HG03571 (cell line): ENCODE measurements around the gene ADD3.
A peak's percentile ranks its signal among the peaks of the same experiment; 100 is the strongest.

Source experiments
- ATAC-seq: cut with Tn5 transposase; IDR thresholded peaks from one replicate; pipeline ENCODE4 v1.9.1; 2021; ENCODE audit not compliant: unreplicated experiment

Gene ADD3

GRCh38 chr10:110007701-110008517, at the start of gene ADD3:
Gene ADD3 (plus strand): TSS chr10:110007984. CDS start chr10:110100654, 92,670 bp downstream.
- ATAC-seq: peak; percentile 62

- no peak for ATAC-seq
Measured at GRCh38 chr10:109958059-109958458, 49.7 kb upstream of the ADD3 start.

GRCh38 chr10:109959259-109960145, 48.3 kb upstream of the ADD3 start:
- ATAC-seq: no peak

- ATAC-seq: no peak
Measured at GRCh38 chr10:109960682-109961081, 47.1 kb upstream of the ADD3 start.

GRCh38 chr10:109961174-109962001, 46.4 kb upstream of the ADD3 start:
- no peak for ATAC-seq

- no peak for ATAC-seq
Measured at GRCh38 chr10:109962247-109962646, 45.5 kb upstream of the ADD3 start.

GRCh38 chr10:109963439-109963838, 44.3 kb upstream of the ADD3 start:
- no peak for ATAC-seq

GRCh38 chr10:109964318-109964717, 43.5 kb upstream of the ADD3 start:
- ATAC-seq: no peak

- no peak for ATAC-seq
Measured at GRCh38 chr10:109966961-109967738, 40.6 kb upstream of the ADD3 start.

GRCh38 chr10:109967739-109968088, 40.1 kb upstream of the ADD3 start:
- no peak for ATAC-seq

- no peak for ATAC-seq
Measured at GRCh38 chr10:109968953-109969759, 38.6 kb upstream of the ADD3 start.

GRCh38 chr10:109969760-109970346, 37.9 kb upstream of the ADD3 start:
- no peak for ATAC-seq

- no peak for ATAC-seq
Measured at GRCh38 chr10:109971634-109972033, 36.1 kb upstream of the ADD3 start.

GRCh38 chr10:109972372-109973001, 35.3 kb upstream of the ADD3 start:
- ATAC-seq: no peak

GRCh38 chr10:109973326-109973829, 34.4 kb upstream of the ADD3 start:
- no peak for ATAC-seq

- no peak for ATAC-seq
Measured at GRCh38 chr10:109974504-109975191, 33.1 kb upstream of the ADD3 start.

- no peak for ATAC-seq
Measured at GRCh38 chr10:109975244-109976190, 32.3 kb upstream of the ADD3 start.
